ENCODE results near the gene GTF2F2. TPM values are rescaled to one million over a fixed set of nuclear protein-coding genes. Genes with fewer than 3 reads are reported as not detected.

Gene GTF2F2
- total and polyA plus RNA-seq, 9 donors, result 12.4 to 19.2 (median 14.6) TPM

GRCh38 chr13:45196622-45197021, 76.3 kb downstream of the GTF2F2 start:
- TF ChIP-seq POLR2A (IDR thresholded peaks at IDR 0.05), result no peak
- TF ChIP-seq, protein P1, sequence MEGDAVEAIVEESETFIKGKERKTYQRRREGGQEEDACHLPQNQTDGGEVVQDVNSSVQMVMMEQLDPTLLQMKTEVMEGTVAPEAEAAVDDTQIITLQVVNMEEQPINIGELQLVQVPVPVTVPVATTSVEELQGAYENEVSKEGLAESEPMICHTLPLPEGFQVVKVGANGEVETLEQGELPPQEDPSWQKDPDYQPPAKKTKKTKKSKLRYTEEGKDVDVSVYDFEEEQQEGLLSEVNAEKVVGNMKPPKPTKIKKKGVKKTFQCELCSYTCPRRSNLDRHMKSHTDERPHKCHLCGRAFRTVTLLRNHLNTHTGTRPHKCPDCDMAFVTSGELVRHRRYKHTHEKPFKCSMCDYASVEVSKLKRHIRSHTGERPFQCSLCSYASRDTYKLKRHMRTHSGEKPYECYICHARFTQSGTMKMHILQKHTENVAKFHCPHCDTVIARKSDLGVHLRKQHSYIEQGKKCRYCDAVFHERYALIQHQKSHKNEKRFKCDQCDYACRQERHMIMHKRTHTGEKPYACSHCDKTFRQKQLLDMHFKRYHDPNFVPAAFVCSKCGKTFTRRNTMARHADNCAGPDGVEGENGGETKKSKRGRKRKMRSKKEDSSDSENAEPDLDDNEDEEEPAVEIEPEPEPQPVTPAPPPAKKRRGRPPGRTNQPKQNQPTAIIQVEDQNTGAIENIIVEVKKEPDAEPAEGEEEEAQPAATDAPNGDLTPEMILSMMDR (IDR thresholded peaks at IDR 0.05), result no peak
- TF ChIP-seq EP300 (IDR thresholded peaks at IDR 0.05), result no peak
- no peaks in the 10 kb centered on the region for H3K36me3 ChIP-seq
- WGBS, 3 donors, result 10 to 30% (median 30%) methylated on average over 1 of the region's 1 CpG
- peak overlapping the region in 1 of 2 donors; percentile 33 for H3K27ac ChIP-seq
- DNase-seq, result no peak
- no peak overlapping the region for H3K4me3 ChIP-seq
- intact Hi-C loops (cut with DNase I), result loop anchor here in 1 of 4 donors (10.0 kb wide), 1 partner anchor 78 kb away; no protein-coding TSS in a partner anchor
- peaks cover 2% of the 10 kb centered on the region for H3K4me1 ChIP-seq (ENCODE audit: insufficient read depth)
- H3K9me3 ChIP-seq, result no peaks in the 10 kb centered on the region
- H3K27me3 ChIP-seq, result no peaks in the 10 kb centered on the region

- TF ChIP-seq, protein P1 (IDR thresholded peaks at IDR 0.05), result no peak
- no peak for TF ChIP-seq POLR2A (IDR thresholded peaks at IDR 0.05)
- no peak for TF ChIP-seq EP300 (IDR thresholded peaks at IDR 0.05)
- Histone ChIP-seq H3K9me3 (no peaks in the 10 kb centered on the region), H3K27ac (no peak overlapping the region), H3K4me1 (ENCODE audit: insufficient read depth) (peaks cover 2% of the 10 kb centered on the region), H3K4me3 (no peak overlapping the region), H3K27me3 (no peaks in the 10 kb centered on the region), H3K36me3 (no peaks in the 10 kb centered on the region)
- DNase-seq, result no peak
- WGBS, 3 donors, result 78 to 79% (median 79%) methylated on average over 2 of the region's 2 CpGs
- intact Hi-C loops (cut with DNase I), result loop anchor here in 1 of 4 donors (10.0 kb wide), 1 partner anchor 77 kb away; no protein-coding TSS in a partner anchor
Observed at GRCh38 chr13:45198041-45198440, 77.7 kb downstream of the GTF2F2 start.

GRCh38 chr13:45198924-45199323, 78.6 kb downstream of the GTF2F2 start:
- no peaks in the 10 kb centered on the region for H3K36me3 ChIP-seq
- TF ChIP-seq, protein P1 (IDR thresholded peaks at IDR 0.05), result no peak
- TF ChIP-seq POLR2A (IDR thresholded peaks at IDR 0.05) (no peak), EP300 (IDR thresholded peaks at IDR 0.05) (no peak)
- no peaks in the 10 kb centered on the region for H3K27me3 ChIP-seq
- H3K4me1 ChIP-seq (ENCODE audit: insufficient read depth), result peaks cover 2% of the 10 kb centered on the region
- 75 to 78% (median 77%) methylated on average over 3 of the region's 3 CpGs for WGBS, 3 donors
- no peaks in the 10 kb centered on the region for H3K9me3 ChIP-seq
- no peak overlapping the region for H3K4me3 ChIP-seq
- intact Hi-C loops (cut with DNase I), result loop anchor here in 1 of 4 donors (10.0 kb wide), 1 partner anchor 76 kb away; no protein-coding TSS in a partner anchor
- DNase-seq, result no peak
- H3K27ac ChIP-seq, result no peak overlapping the region

DNA sequence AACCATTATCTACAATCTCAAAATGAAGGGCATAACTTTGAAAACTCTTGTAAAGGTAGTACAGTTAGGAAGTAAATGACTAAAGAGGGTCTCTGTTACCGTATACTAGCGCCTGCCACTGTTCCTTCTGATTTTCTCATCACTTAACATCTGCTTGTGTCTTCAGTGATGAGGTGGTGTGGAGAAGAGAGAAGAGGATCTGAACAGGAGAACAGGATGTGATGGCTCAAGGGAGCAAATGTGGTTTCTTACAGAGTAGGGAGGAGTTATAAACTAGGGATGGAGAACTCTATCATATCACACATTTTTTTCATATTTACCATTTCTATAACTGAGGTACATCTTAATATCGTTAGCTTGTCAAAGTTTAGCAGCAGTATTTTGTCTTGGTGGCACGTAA, 79.4 kb downstream of the GTF2F2 start:
- intact Hi-C loops (cut with DNase I), result loop anchor here in 1 of 4 donors (10.0 kb wide), 1 partner anchor 75 kb away; no protein-coding TSS in a partner anchor
- no peaks in the 10 kb centered on the region for H3K9me3 ChIP-seq
- TF ChIP-seq POLR2A (IDR thresholded peaks at IDR 0.05), result no peak
- TF ChIP-seq, protein P1 (IDR thresholded peaks at IDR 0.05), result no peak
- no peak for TF ChIP-seq EP300 (IDR thresholded peaks at IDR 0.05)
- H3K36me3 ChIP-seq, result no peaks in the 10 kb centered on the region
- peaks cover 2% of the 10 kb centered on the region for H3K4me1 ChIP-seq (ENCODE audit: insufficient read depth)
- WGBS, 3 donors, result 75 to 84% (median 82%) methylated on average over 4 of the region's 4 CpGs
- no peak overlapping the region for H3K4me3 ChIP-seq
- no peak for DNase-seq
- no peak overlapping the region for H3K27ac ChIP-seq
- H3K27me3 ChIP-seq, result no peaks in the 10 kb centered on the region

Measured in ovary (tissue), 9 donors.